H9 (cell line): ENCODE measurements around the gene PAX1. TPM values are rescaled to one million over a fixed set of nuclear protein-coding genes. Genes with fewer than 3 reads are reported as not detected.
A peak's percentile ranks its signal among the peaks of the same experiment; 100 is the strongest.

Experiments used
- DNase-seq: peaks from one replicate; pipeline ENCODE4 v3.0.0-alpha.2; 2017
- H2AFZ ChIP-seq: one replicate; pipeline ENCODE4 v1.6.1; 2013; ENCODE audit warnings: mild to moderate bottlenecking, low read length, control low read depth, moderate library complexity
- H2AK5ac ChIP-seq: 2 replicates; pipeline ENCODE4 v1.6.1; 2013; ENCODE audit warnings: low read length, control low read depth, mixed read lengths; ENCODE audit not compliant: insufficient read length
- H2BK120ac ChIP-seq: one replicate; pipeline ENCODE4 v1.6.1; 2013; ENCODE audit warnings: low read depth, mild to moderate bottlenecking, low read length, control low read depth, inconsistent platforms; ENCODE audit not compliant: poor library complexity, severe bottlenecking
- H2BK12ac ChIP-seq: 2 replicates; pipeline ENCODE4 v1.6.1; 2013; ENCODE audit warnings: low read length, control low read depth, mixed read lengths, low read depth; ENCODE audit not compliant: insufficient read length
- H2BK15ac ChIP-seq: 2 replicates; pipeline ENCODE4 v1.6.1; 2013; ENCODE audit warnings: low read depth, low read length, control low read depth
- H2BK20ac ChIP-seq: one replicate; pipeline ENCODE4 v1.6.1; 2013; ENCODE audit warnings: low read depth, mild to moderate bottlenecking, low read length, control low read depth, inconsistent platforms; ENCODE audit not compliant: poor library complexity, severe bottlenecking
- H2BK5ac ChIP-seq: 2 replicates; pipeline ENCODE4 v1.6.1; 2013; ENCODE audit warnings: low read length, control low read depth, mixed read lengths; ENCODE audit not compliant: insufficient read length
- H3K14ac ChIP-seq: 2 replicates; pipeline ENCODE4 v1.6.1; 2013; ENCODE audit warnings: low read length, control low read depth; ENCODE audit not compliant: insufficient read depth
- H3K18ac ChIP-seq: 2 replicates; pipeline ENCODE4 v1.6.1; 2013; ENCODE audit warnings: low read depth, mild to moderate bottlenecking, mixed read lengths, low read length, control low read depth; ENCODE audit not compliant: insufficient read length
- H3K23ac ChIP-seq: 2 replicates; pipeline ENCODE4 v1.6.1; 2013; ENCODE audit warnings: low read length, control low read depth, mixed read lengths, low read depth; ENCODE audit not compliant: insufficient read length
- H3K23me2 ChIP-seq: 2 replicates; pipeline ENCODE4 v1.6.1; 2013; ENCODE audit warnings: low read depth, mild to moderate bottlenecking, mixed read lengths, low read length, control low read depth; ENCODE audit not compliant: insufficient read length, poor library complexity, severe bottlenecking
- H3K27ac ChIP-seq: 2 replicates; pipeline ENCODE4 v1.5.1; 2013; ENCODE audit warnings: low read length, control low read depth, mixed read lengths, low read depth; ENCODE audit not compliant: insufficient read length
- H3K27me3 ChIP-seq: 2 replicates; pipeline ENCODE4 v1.6.1; 2013; ENCODE audit warnings: low read length, control low read depth, inconsistent platforms; ENCODE audit not compliant: insufficient read depth
- H3K4ac ChIP-seq: 2 replicates; pipeline ENCODE4 v1.6.1; 2013; ENCODE audit warnings: low read depth, mild to moderate bottlenecking, control low read depth, inconsistent platforms, low read length, moderate library complexity
- H3K4me1 ChIP-seq: 2 replicates; pipeline ENCODE4 v1.6.1; 2013; ENCODE audit warnings: low read length, control low read depth, inconsistent platforms; ENCODE audit not compliant: insufficient read depth
- H3K4me2 ChIP-seq: 2 replicates; pipeline ENCODE4 v1.6.1; 2013; ENCODE audit warnings: low read length, control low read depth, mixed read lengths; ENCODE audit not compliant: insufficient read length, insufficient read depth
- H3K56ac ChIP-seq: 2 replicates; pipeline ENCODE4 v1.6.1; 2013; ENCODE audit warnings: low read depth, mild to moderate bottlenecking, mixed read lengths, low read length, control low read depth; ENCODE audit not compliant: insufficient read length
- H3K79me1 ChIP-seq: 2 replicates; pipeline ENCODE4 v1.6.1; 2013; ENCODE audit warnings: low read depth, mild to moderate bottlenecking, moderate library complexity, low read length, control low read depth, inconsistent platforms; ENCODE audit not compliant: insufficient read depth, poor library complexity, severe bottlenecking
- H3K79me2 ChIP-seq: 2 replicates; pipeline ENCODE4 v1.6.1; 2013; ENCODE audit warnings: low read length, control low read depth, inconsistent platforms; ENCODE audit not compliant: insufficient read depth
- H3K9ac ChIP-seq: 2 replicates; pipeline ENCODE4 v1.6.1; 2013; ENCODE audit warnings: low read length, control low read depth, mixed read lengths; ENCODE audit not compliant: insufficient read length; ENCODE audit errors: extremely low read depth
- H3K9me3 ChIP-seq: one replicate; pipeline ENCODE4 v1.6.1; 2013; ENCODE audit warnings: low read depth, low read length, inconsistent platforms; ENCODE audit not compliant: control insufficient read depth
- H3T11ph ChIP-seq: one replicate; pipeline ENCODE4 v1.6.1; 2013; ENCODE audit warnings: mild to moderate bottlenecking, low read length, control low read depth, inconsistent platforms
- H4K20me1 ChIP-seq: one replicate; pipeline ENCODE4 v1.6.1; 2013; ENCODE audit not compliant: control insufficient read depth, insufficient read length, insufficient read depth
- H4K5ac ChIP-seq: 2 replicates; pipeline ENCODE4 v1.6.1; 2013; ENCODE audit warnings: low read depth, mild to moderate bottlenecking, mixed read lengths, low read length, control low read depth; ENCODE audit not compliant: insufficient read length
- H4K8ac ChIP-seq: replicated peaks from 2 replicates; pipeline ENCODE4 v1.6.1; 2013; ENCODE audit warnings: low read length, control low read depth, mixed read lengths, low read depth; ENCODE audit not compliant: insufficient read length
- H4K91ac ChIP-seq: 2 replicates; pipeline ENCODE4 v1.6.1; 2013; ENCODE audit warnings: low read depth, mild to moderate bottlenecking, moderate library complexity, mixed read lengths, low read length, control low read depth; ENCODE audit not compliant: insufficient read length
- H3K27ac Mint-ChIP-seq, 3 experiments: 2 replicates in 2 of 3; 3 replicates in 1 of 3; pipeline ENCODE4 v1.8.0; 2020 to 2021; ENCODE audit warnings: mixed read lengths in 3 of 3, mild to moderate bottlenecking in 1 of 3, moderate library complexity in 1 of 3
- H3K27me3 Mint-ChIP-seq: 2 replicates; pipeline ENCODE4 v1.8.0; 2021; ENCODE audit warnings: low read depth, mild to moderate bottlenecking, moderate library complexity, mixed read lengths
- H3K36me3 Mint-ChIP-seq, 3 experiments: 2 replicates in 2 of 3; 3 replicates in 1 of 3; pipeline ENCODE4 v1.8.0; 2020 to 2021; ENCODE audit warnings: low read depth in 3 of 3, mixed read lengths in 3 of 3; ENCODE audit not compliant: insufficient read depth in 1 of 3
- H3K4me1 Mint-ChIP-seq, 2 experiments: 2 replicates each; pipeline ENCODE4 v1.8.0; 2020; ENCODE audit warnings: mixed read lengths in 2 of 2
- H3K4me3 Mint-ChIP-seq, 2 experiments: 2 replicates in 1 of 2; 3 replicates in 1 of 2; pipeline ENCODE4 v1.8.0; 2020 to 2021; ENCODE audit warnings: mild to moderate bottlenecking in 2 of 2, mixed read lengths in 2 of 2, moderate library complexity in 1 of 2
- H3K9me3 Mint-ChIP-seq, 2 experiments: 2 replicates in 1 of 2; 3 replicates in 1 of 2; pipeline ENCODE4 v1.8.0; 2020; ENCODE audit warnings: mild to moderate bottlenecking in 2 of 2, mixed read lengths in 2 of 2, moderate library complexity in 1 of 2
- CTCF ChIP-seq: fragments of 200-600 bp; sonication (generic); conservative IDR thresholded peaks from 3 replicates; pipeline ENCODE4 v1.8.0; 2021; ENCODE audit warnings: antibody characterized with exemption, mild to moderate bottlenecking
- WGBS: extraction: QIAGEN DNeasy Blood & Tissue Kit; methylation state at CpG from one replicate; pipeline ENCODE4 v1.1.7; 2013; ENCODE audit warnings: missing lambda C conversion rate, low lambda C conversion rate, mixed read lengths; ENCODE audit not compliant: insufficient read length; ENCODE audit errors: extremely low coverage; 5-methylcytosine and 5-hydroxymethylcytosine counted together
- total RNA-seq: library from RNA; stranded (reverse); gene quantifications from 2 replicates; pipeline ENCODE4 v1.2.1, GENCODE V29; 2021

Gene PAX1
- total RNA-seq, 1 experiment from 2014 or later, result not detected

- peaks cover 63% of the 10 kb centered on the region for H3K27me3 Mint-ChIP-seq
- no peak overlapping the region for H2AK5ac ChIP-seq
- H2BK120ac ChIP-seq, result no peak overlapping the region
- no peak overlapping the region for H4K5ac ChIP-seq
- H3K4me3 Mint-ChIP-seq, result no peak overlapping the region
- peak; percentile 86 for TF ChIP-seq CTCF
- H3K23ac ChIP-seq, result no peak overlapping the region
- H3K27ac ChIP-seq, result no peak overlapping the region
- H3K23me2 ChIP-seq, result no peaks in the 10 kb centered on the region
- no peak overlapping the region for H3T11ph ChIP-seq
- no peak overlapping the region for H3K56ac ChIP-seq
- no peak overlapping the region for H3K4ac ChIP-seq
- H3K9ac ChIP-seq, result no peak overlapping the region
- H4K91ac ChIP-seq, result no peak overlapping the region
- H2BK12ac ChIP-seq, result no peak overlapping the region
- H3K27me3 ChIP-seq, result peaks cover 29% of the 10 kb centered on the region
- no peak overlapping the region for H2BK5ac ChIP-seq
- H3K4me1 ChIP-seq, result peaks cover 8% of the 10 kb centered on the region
- no peak overlapping the region for H2BK20ac ChIP-seq
- DNase-seq, result no peak
- H4K20me1 ChIP-seq, result no peaks in the 10 kb centered on the region
- H3K9me3 Mint-ChIP-seq, result no peaks in the 10 kb centered on the region; a peak in 1 of 5 replicates
- no peaks in the 10 kb centered on the region for H3K79me1 ChIP-seq
- H3K4me2 ChIP-seq, result no peak overlapping the region
- H3K27ac Mint-ChIP-seq, result no peak overlapping the region
- H3K14ac ChIP-seq, result no peak overlapping the region
- H3K4me1 Mint-ChIP-seq, result peaks cover 11 to 18% of the 10 kb centered on the region in 2 experiments
- no peaks in the 10 kb centered on the region for H3K36me3 Mint-ChIP-seq
- no CpG with 5 or more reads among the region's 4 CpGs for WGBS
- H4K8ac ChIP-seq, result no peak overlapping the region
- H3K9me3 ChIP-seq, result no peaks in the 10 kb centered on the region
- H3K79me2 ChIP-seq, result no peaks in the 10 kb centered on the region
- H2BK15ac ChIP-seq, result no peak overlapping the region
- no peak overlapping the region for H2AFZ ChIP-seq
- H3K18ac ChIP-seq, result no peak overlapping the region
Observed at GRCh38 chr20:21719592-21720214, 14.2 kb downstream of the PAX1 start.
